ENCODE results near the gene CLIC4. TPM values are rescaled to one million over a fixed set of nuclear protein-coding genes. Genes with fewer than 3 reads are reported as not detected.

The CLIC4 gene
- total RNA-seq, 1 donor from 2014 or later, result 120 TPM

GRCh38 chr1:24858277-24858676 is 113.0 kb downstream of the CLIC4 start:
- H3K36me3 ChIP-seq (ENCODE audit: control insufficient read depth, insufficient read depth, low read length), result no peaks in the 10 kb centered on the region
- no peak for TF ChIP-seq CTCF (IDR thresholded peaks at IDR 0.05; ENCODE audit: insufficient read depth, low read length, severe bottlenecking)
- no peak for DNase-seq (ENCODE audit: low read depth)
- H3K4me3 ChIP-seq (ENCODE audit: low read depth, low read length), result no peak overlapping the region
- no peak for FAIRE-seq
- no peaks in the 10 kb centered on the region for H3K27me3 ChIP-seq (ENCODE audit: control insufficient read depth, insufficient read depth, low read length)

GRCh38 chr1:24859063-24860010 is 114.1 kb downstream of the CLIC4 start:
- H3K36me3 ChIP-seq (ENCODE audit: control insufficient read depth, insufficient read depth, low read length), result no peaks in the 10 kb centered on the region
- DNase-seq (ENCODE audit: low read depth) (no peak), FAIRE-seq (no peak)
- H3K27me3 ChIP-seq (ENCODE audit: control insufficient read depth, insufficient read depth, low read length), result no peaks in the 10 kb centered on the region
- no peak overlapping the region for H3K4me3 ChIP-seq (ENCODE audit: low read depth, low read length)
- no peak for TF ChIP-seq CTCF (IDR thresholded peaks at IDR 0.05; ENCODE audit: insufficient read depth, low read length, severe bottlenecking)

- DNase-seq (ENCODE audit: low read depth), result no peak
- H3K4me3 ChIP-seq (ENCODE audit: low read depth, low read length), result no peak overlapping the region
- FAIRE-seq, result no peak
- no peaks in the 10 kb centered on the region for H3K27me3 ChIP-seq (ENCODE audit: control insufficient read depth, insufficient read depth, low read length)
- no peak for TF ChIP-seq CTCF (IDR thresholded peaks at IDR 0.05; ENCODE audit: insufficient read depth, low read length, severe bottlenecking)
- H3K36me3 ChIP-seq (ENCODE audit: control insufficient read depth, insufficient read depth, low read length), result no peaks in the 10 kb centered on the region
These were observed 115.6 kb downstream of the CLIC4 start for GRCh38 chr1:24860841-24861240.

GRCh38 chr1:24861821-24862727 is 116.8 kb downstream of the CLIC4 start:
- no peak overlapping the region for H3K4me3 ChIP-seq (ENCODE audit: low read depth, low read length)
- no peaks in the 10 kb centered on the region for H3K36me3 ChIP-seq (ENCODE audit: control insufficient read depth, insufficient read depth, low read length)
- no peak for TF ChIP-seq CTCF (IDR thresholded peaks at IDR 0.05; ENCODE audit: insufficient read depth, low read length, severe bottlenecking)
- H3K27me3 ChIP-seq (ENCODE audit: control insufficient read depth, insufficient read depth, low read length), result peaks cover 2% of the 10 kb centered on the region
- DNase-seq (ENCODE audit: low read depth), result peak; percentile 31
- FAIRE-seq, result no peak

GRCh38 chr1:24862775-24863483 is 117.7 kb downstream of the CLIC4 start:
- H3K4me3 ChIP-seq (ENCODE audit: low read depth, low read length), result no peak overlapping the region
- TF ChIP-seq CTCF (IDR thresholded peaks at IDR 0.05; ENCODE audit: insufficient read depth, low read length, severe bottlenecking), result no peak
- no peaks in the 10 kb centered on the region for H3K36me3 ChIP-seq (ENCODE audit: control insufficient read depth, insufficient read depth, low read length)
- DNase-seq (ENCODE audit: low read depth) (no peak), FAIRE-seq (no peak)
- peaks cover 2% of the 10 kb centered on the region for H3K27me3 ChIP-seq (ENCODE audit: control insufficient read depth, insufficient read depth, low read length)
